Adipocyte (in vitro differentiated cells): ENCODE results near the gene SEMA3G.
A peak's percentile ranks its signal among the peaks of the same experiment; 100 is the strongest.

Source experiments
- DNase-seq: peaks from one replicate; pipeline ENCODE4 v3.0.0-alpha.2; 2015; ENCODE audit warnings: low read depth
- H3K27me3 ChIP-seq: replicated peaks from 2 replicates; pipeline ENCODE4 v1.7.0; 2013; ENCODE audit warnings: mild to moderate bottlenecking, low read length, moderate library complexity; ENCODE audit not compliant: control insufficient read depth, insufficient read depth
- H3K36me3 ChIP-seq: 2 replicates; pipeline ENCODE4 v1.7.0; 2013; ENCODE audit warnings: low read length, mild to moderate bottlenecking, moderate library complexity; ENCODE audit not compliant: control insufficient read depth, insufficient read depth, severe bottlenecking
- H3K4me1 ChIP-seq: 2 replicates; pipeline ENCODE4 v1.7.0; 2013; ENCODE audit warnings: mild to moderate bottlenecking, low read length, moderate library complexity; ENCODE audit not compliant: control insufficient read depth, insufficient read depth
- H3K4me3 ChIP-seq: 2 replicates; pipeline ENCODE4 v1.7.0; 2013; ENCODE audit warnings: mild to moderate bottlenecking, low read length, moderate library complexity
- H3K9ac ChIP-seq: 2 replicates; pipeline ENCODE4 v1.7.0; 2013; ENCODE audit warnings: mild to moderate bottlenecking, low read length, moderate library complexity
- H3K9me3 ChIP-seq: 2 replicates; pipeline ENCODE4 v1.7.0; 2013; ENCODE audit warnings: mild to moderate bottlenecking, low read length, moderate library complexity; ENCODE audit not compliant: control insufficient read depth

Gene SEMA3G

DNA sequence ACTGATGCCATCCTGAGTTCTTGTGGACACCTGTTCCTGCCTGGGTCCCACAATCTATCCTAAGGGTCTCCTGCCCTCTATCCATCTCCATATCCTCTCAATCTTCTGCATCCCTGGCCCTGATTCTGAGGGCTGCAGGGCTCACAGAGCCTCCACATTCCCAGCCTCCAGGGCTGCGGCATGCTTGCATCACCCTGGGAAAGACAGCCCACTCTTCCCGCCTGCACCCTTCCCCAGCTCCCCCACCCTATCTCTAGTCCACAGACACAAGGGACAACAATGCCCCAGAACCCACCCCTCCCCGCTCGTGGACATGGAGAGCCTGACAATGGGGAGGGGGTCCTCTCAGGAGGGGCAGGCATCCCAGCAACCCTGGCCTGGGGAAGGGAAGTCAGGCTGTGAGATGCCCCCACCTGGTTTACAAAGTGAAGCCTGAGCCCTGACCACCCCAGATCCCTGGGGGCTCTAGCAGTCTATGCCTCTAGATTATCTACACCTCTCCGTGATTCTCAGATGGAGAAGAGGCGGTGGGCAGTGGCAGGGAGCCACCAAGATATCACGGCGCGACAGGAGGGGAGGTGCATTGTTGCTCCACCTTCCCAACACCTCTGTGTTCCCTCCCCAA, 10.3 kb downstream of the SEMA3G start:
- Histone ChIP-seq H3K9ac (no peak overlapping the region), H3K4me3 (no peak overlapping the region), H3K4me1 (peaks cover 58% of the 10 kb centered on the region), H3K36me3 (peaks cover 11% of the 10 kb centered on the region), H3K27me3 (no peaks in the 10 kb centered on the region), H3K9me3 (no peaks in the 10 kb centered on the region)
- no peak for DNase-seq

DNA sequence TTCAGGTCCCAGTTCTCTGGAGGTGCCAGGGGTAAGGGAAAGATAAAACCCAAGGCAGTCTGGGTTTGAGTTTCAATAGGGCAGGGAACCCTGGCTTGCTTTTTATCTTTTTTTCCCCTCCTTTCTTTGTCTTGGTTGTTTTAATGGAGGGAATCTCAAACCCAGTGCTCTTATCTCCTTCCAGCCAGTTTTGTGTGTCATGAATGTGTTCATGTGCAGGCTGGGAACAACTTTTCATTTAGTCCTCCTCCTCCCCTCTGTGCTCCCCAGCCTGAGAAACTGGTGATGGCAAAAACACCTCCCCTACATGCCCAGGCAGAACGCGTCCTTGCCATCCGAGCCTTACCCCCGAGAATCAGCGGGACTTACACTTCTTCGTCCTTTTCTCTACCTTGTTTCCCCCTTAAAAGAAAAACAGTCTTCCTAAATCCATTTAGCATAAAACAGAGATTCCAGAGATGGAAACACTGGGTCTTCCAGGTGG, 10.9 kb downstream of the SEMA3G start:
- DNase-seq, result no peak
- Histone ChIP-seq H3K9ac (peak overlapping the region; percentile 59), H3K36me3 (peaks cover 7% of the 10 kb centered on the region), H3K4me1 (peaks cover 58% of the 10 kb centered on the region), H3K27me3 (no peaks in the 10 kb centered on the region), H3K9me3 (no peaks in the 10 kb centered on the region), H3K4me3 (no peak overlapping the region)

GRCh38 chr3:52433328-52433995, 11.4 kb downstream of the SEMA3G start:
- no peaks in the 10 kb centered on the region for H3K9me3 ChIP-seq
- no peaks in the 10 kb centered on the region for H3K27me3 ChIP-seq
- H3K4me3 ChIP-seq, result no peak overlapping the region
- peaks cover 62% of the 10 kb centered on the region for H3K4me1 ChIP-seq
- DNase-seq, result no peak
- peak overlapping the region; percentile 59 for H3K9ac ChIP-seq
- peaks cover 4% of the 10 kb centered on the region for H3K36me3 ChIP-seq

DNA sequence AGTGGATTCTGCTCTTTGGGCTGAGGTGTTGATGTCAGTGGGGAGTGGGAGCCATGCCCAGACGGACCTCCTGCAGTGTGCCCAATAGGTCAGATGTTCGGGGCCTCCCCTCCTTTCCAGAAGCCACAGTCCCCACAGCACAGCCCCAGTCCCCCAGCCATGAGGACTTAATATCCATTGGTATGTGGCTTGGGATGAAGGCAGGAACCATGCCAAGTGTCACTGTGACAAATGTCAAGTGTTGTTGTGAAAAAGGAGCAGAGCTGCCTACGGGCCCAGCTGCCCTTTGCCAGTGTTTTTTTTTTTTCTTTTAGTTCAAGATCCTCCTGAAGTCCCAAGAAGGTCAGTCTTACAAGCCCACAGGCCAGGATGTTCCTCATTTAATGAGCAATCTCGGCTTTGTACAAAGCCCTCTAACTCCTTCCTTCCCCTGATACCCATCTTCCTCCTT, 12.2 kb downstream of the SEMA3G start:
- no peak overlapping the region for H3K4me3 ChIP-seq
- H3K9me3 ChIP-seq, result no peaks in the 10 kb centered on the region
- peak overlapping the region; percentile 59 for H3K9ac ChIP-seq
- no peak for DNase-seq
- no peaks in the 10 kb centered on the region for H3K27me3 ChIP-seq
- peaks cover 62% of the 10 kb centered on the region for H3K4me1 ChIP-seq
- no peaks in the 10 kb centered on the region for H3K36me3 ChIP-seq

DNA sequence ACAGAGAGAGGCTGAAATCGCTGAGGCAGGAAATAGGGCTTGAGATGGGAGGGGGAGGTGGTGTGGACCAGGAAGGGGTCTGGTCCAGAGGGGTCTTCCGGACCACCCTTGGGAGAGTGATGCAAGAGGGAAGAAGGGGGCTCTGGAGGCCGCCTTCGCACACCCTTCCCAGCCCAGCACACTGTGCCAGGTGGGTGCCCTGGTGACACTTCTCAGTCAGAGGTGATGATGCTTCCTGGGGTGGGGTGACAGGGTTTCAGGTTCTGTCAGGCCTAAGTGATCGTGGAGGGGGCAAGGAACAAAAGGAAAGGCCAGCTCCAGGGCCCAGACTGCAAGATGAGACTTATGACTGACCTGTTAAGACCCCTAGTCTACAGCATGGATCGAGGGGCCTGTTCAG, 12.7 kb downstream of the SEMA3G start:
- Histone ChIP-seq H3K4me1 (peaks cover 60% of the 10 kb centered on the region), H3K27me3 (no peaks in the 10 kb centered on the region), H3K36me3 (no peaks in the 10 kb centered on the region), H3K4me3 (no peak overlapping the region), H3K9ac (no peak overlapping the region), H3K9me3 (no peaks in the 10 kb centered on the region)
- no peak for DNase-seq

DNA sequence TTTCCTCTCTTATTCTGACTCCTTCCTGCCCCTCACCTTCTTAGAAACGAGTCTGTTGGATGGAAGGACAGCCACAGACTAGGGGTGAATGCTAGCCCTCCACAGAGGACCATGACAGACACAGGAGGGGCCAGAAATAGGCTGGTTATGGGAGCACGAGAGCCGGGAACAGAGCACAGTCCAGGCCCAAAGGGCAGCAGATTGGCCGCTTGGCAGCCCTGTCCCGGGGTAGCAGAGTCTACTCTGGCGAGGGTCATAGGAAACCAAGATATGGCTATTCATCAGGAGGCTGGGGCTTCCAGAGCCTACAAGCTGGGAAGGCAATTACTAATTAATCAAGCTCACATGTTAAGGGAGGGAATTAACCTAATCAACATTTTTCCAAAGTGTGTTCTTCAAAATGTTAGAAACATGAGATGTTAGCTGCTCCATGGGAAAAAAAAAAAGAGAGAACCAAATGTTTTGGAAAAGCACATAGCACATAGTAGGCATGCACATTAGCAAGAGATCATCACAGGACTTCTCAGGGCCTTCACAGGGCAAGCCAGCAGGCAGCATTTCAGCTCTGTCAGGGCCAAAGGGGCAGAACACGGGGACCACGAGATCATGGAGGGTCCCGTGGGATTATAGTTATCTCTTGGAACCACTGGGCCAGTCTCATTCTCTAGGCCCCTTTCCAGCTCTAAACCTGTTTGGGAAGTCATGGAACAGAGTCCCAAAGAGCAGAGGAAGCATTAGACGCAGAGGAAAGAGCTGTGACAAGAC, 13.3 kb downstream of the SEMA3G start:
- no peak for DNase-seq
- Histone ChIP-seq H3K27me3 (no peaks in the 10 kb centered on the region), H3K9me3 (no peaks in the 10 kb centered on the region)

DNA sequence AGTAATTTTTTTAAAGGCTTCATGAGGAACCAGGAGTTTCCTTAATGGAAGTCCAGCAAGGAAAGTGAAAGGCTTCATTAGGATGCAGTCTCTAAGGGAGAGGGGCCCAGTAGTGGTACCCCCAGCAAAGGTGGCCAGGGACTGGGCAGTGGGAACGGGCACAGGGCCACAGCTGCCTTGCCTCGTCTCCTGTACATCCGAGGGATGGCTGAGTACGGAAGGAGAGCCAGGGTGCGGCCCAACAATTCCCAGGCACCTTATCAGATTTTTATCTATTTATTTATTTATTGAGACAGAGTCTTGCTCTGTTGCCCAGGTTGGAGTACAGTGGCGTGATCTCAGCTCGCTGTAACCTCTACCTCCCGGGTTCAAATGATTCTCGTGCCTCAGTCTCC, 14.5 kb downstream of the SEMA3G start:
- Histone ChIP-seq H3K27me3 (no peaks in the 10 kb centered on the region), H3K36me3 (no peaks in the 10 kb centered on the region), H3K9ac (no peak overlapping the region), H3K9me3 (no peaks in the 10 kb centered on the region), H3K4me3 (no peak overlapping the region), H3K4me1 (peaks cover 42% of the 10 kb centered on the region)
- DNase-seq, result no peak

More for the DNA sequence above, 13.3 kb downstream of the SEMA3G start:
- H3K4me3 ChIP-seq, result no peak overlapping the region
- peaks cover 54% of the 10 kb centered on the region for H3K4me1 ChIP-seq
- H3K9ac ChIP-seq, result no peak overlapping the region
- no peaks in the 10 kb centered on the region for H3K36me3 ChIP-seq

DNA sequence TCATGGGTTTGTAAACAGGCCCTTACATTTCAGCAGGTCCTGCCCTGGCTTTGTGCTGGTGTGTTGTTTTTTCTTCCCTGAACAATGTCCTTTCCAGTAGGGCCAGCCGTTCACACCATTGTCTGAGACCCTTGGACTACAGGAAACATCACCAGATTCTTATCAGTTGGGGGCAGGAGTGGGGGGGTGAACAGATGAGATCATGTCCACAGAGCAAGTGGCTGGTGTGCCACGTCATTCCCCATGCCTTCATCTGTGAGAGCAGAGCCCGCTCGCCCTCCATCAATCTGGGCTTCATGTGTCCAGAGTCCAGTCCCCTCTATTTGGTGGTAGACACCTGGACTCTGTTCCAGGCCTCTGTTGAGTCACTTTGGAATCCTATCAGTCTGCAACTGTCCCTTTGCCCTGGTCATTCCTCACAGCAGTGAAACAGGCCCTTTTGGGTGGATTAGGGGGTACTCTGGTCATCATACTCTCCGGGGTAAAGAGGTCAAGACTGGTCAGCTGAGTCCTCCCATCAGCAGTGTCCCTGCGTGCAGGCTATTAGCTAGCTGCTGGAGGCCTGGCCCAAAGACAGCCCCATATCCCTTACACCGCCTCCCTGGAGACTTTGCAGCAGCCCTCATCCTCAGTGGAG, 15.0 kb downstream of the SEMA3G start:
- no peak overlapping the region for H3K9ac ChIP-seq
- no peaks in the 10 kb centered on the region for H3K27me3 ChIP-seq
- H3K36me3 ChIP-seq, result no peaks in the 10 kb centered on the region
- H3K4me1 ChIP-seq, result peaks cover 37% of the 10 kb centered on the region
- DNase-seq, result no peak
- H3K9me3 ChIP-seq, result no peaks in the 10 kb centered on the region
- no peak overlapping the region for H3K4me3 ChIP-seq

DNA sequence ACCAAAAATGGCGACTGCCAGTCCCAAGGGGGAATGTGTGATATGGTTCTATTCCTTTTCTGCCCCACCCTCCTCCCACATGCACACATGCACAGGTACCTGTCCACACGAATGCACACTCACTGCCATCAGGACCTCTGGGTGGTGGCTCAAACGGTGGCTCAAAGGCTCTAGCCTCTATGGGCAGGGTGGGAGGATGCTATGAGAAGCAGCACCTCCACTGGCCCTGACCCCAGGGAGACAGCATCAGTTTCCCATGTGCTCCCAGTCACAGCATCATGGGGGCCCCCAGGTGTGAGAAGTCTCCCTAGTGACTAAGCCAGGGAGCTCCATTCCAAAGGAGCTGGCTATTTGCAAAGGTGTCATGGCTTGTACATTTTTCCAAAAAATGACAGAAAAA, 15.9 kb downstream of the SEMA3G start:
- no peak for DNase-seq
- no peaks in the 10 kb centered on the region for H3K36me3 ChIP-seq
- H3K4me3 ChIP-seq, result no peak overlapping the region
- no peaks in the 10 kb centered on the region for H3K9me3 ChIP-seq
- no peaks in the 10 kb centered on the region for H3K27me3 ChIP-seq
- no peak overlapping the region for H3K9ac ChIP-seq
- peaks cover 28% of the 10 kb centered on the region for H3K4me1 ChIP-seq

DNA sequence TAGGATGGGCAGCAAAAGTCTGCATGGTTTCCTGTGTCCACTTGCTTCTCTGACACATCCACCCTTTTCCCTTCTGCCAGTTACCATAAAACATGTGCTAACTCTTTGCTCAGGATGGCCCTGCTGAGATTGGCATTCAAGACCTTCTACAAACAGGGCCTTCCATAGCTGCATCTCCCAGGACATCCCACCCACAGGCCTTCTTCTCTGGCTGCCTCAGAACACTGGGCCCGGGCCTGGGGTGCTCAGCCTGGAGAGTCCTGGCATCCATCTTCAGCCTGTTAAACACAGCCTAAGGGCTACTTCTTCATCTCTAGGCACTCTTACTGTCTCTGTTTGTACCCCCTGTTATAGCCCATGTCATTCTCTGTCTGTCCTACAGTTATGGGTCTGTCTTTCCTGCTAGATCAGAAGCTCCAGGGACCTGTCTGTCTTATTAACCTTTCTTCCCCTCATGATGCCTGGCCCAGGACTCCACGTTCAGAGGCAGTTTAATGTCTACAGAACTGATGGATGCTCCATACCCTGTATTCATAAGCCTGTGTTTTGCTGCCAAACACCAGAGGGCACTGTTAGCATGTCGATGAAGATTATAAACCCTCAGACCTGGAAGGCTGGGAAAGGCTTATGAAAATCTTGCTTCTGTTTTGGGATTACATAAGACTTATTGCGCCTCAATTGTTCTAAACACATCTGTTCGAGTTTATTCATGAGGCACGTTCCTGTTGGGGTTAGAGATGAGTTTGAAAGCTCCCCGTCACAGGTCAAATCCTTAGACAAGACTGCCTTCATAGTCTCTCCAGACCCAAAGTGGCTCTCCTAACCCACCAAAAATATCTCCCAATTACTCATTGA, 16.5 kb downstream of the SEMA3G start:
- no peak overlapping the region for H3K4me3 ChIP-seq
- peaks cover 23% of the 10 kb centered on the region for H3K4me1 ChIP-seq
- DNase-seq, result peak; percentile 93
- no peaks in the 10 kb centered on the region for H3K9me3 ChIP-seq
- no peak overlapping the region for H3K9ac ChIP-seq
- no peaks in the 10 kb centered on the region for H3K36me3 ChIP-seq
- no peaks in the 10 kb centered on the region for H3K27me3 ChIP-seq
